B cell (primary cell): ENCODE data around the gene MBNL2. TPM values are rescaled to one million over a fixed set of nuclear protein-coding genes. Genes with fewer than 3 reads are reported as not detected.

Experiments
- ATAC-seq: fragments of 200-7000 bp; cut with Tn5 transposase; one replicate; pipeline ENCODE4 v1.10.0; 2021; ENCODE audit warnings: low read depth, mild to moderate bottlenecking, moderate number of reproducible peaks, moderate library complexity
- CTCF ChIA-PET: fragments of 350-600 bp; sonication (Branson Sonifier 250); formaldehyde crosslinking; loops from one replicate; lab custom pipeline; 2021; ENCODE audit warnings: antibody characterized with exemption, inconsistent platforms; lab: Charles Lee
- POLR2A ChIA-PET: fragments of 350-600 bp; sonication (Branson Sonifier 250); formaldehyde crosslinking; loops from one replicate; lab custom pipeline; 2021; ENCODE audit warnings: antibody characterized with exemption; lab: Charles Lee
- DNase-seq: peaks from one replicate; pipeline ENCODE4 v3.0.0; 2013
- H2AFZ ChIP-seq: 2 replicates; pipeline ENCODE4 v1.6.1; 2012; ENCODE audit warnings: mild to moderate bottlenecking, low read depth, low read length; ENCODE audit not compliant: insufficient read depth, poor library complexity, severe bottlenecking
- H3K27ac ChIP-seq, 2 donors: 1 replicate in 1 of 2; 2 replicates in 1 of 2; pipeline ENCODE4 v1.5.1; 2012 to 2013; ENCODE audit warnings: low read length in 2 of 2, mild to moderate bottlenecking in 2 of 2, moderate library complexity in 1 of 2
- H3K27me3 ChIP-seq, 4 experiments: fragments of 200-600 bp in 1 of 4; sonication (generic) in 1 of 4; replicated peaks in 1 of 4; 1 replicate in 2 of 4; 2 replicates in 2 of 4; pipeline versions ENCODE4 v1.6.1 to v1.7.0; 2013 to 2016; ENCODE audit warnings: low read length in 3 of 4, mild to moderate bottlenecking in 2 of 4, mixed read lengths in 1 of 4, moderate library complexity in 1 of 4; ENCODE audit not compliant: insufficient read depth in 4 of 4, control insufficient read depth in 3 of 4; ENCODE audit errors: control extremely low read depth in 1 of 4
- H3K36me3 ChIP-seq, 2 experiments: replicated peaks in 1 of 2; 1 replicate in 1 of 2; 2 replicates in 1 of 2; pipeline versions ENCODE4 v1.6.1 to v1.7.1; 2013; ENCODE audit warnings: low read length in 1 of 2; ENCODE audit not compliant: insufficient read depth in 2 of 2, control insufficient read depth in 1 of 2; ENCODE audit errors: control extremely low read depth in 1 of 2, extremely low read depth in 1 of 2
- H3K4me1 ChIP-seq, 2 donors: fragments of 200-600 bp in 1 of 2; sonication (generic) in 1 of 2; 1 replicate in 1 of 2; 2 replicates in 1 of 2; pipeline versions ENCODE4 v1.5.1 to v1.6.1; 2013 to 2017; ENCODE audit warnings: low read length in 2 of 2; ENCODE audit not compliant: control insufficient read depth in 2 of 2, insufficient read depth in 2 of 2
- H3K4me2 ChIP-seq: replicated peaks from 2 replicates; pipeline ENCODE3; 2012; ENCODE audit warnings: mild to moderate bottlenecking, low read depth, low read length; ENCODE audit not compliant: poor library complexity, severe bottlenecking
- H3K4me3 ChIP-seq, 5 experiments: fragments of 200-600 bp in 1 of 5; sonication (generic) in 1 of 5; 1 replicate in 3 of 5; 2 replicates in 2 of 5; pipeline versions ENCODE4 v1.5.1 to v1.7.0; 2011 to 2016; ENCODE audit warnings: low read length in 4 of 5, mild to moderate bottlenecking in 4 of 5, low read depth in 2 of 5, control low read depth in 1 of 5, moderate library complexity in 1 of 5; ENCODE audit not compliant: insufficient read depth in 1 of 5; ENCODE audit errors: control extremely low read depth in 1 of 5, extremely low read depth in 1 of 5
- H3K79me2 ChIP-seq: fragments of 200-600 bp; sonication (generic); one replicate; pipeline ENCODE4 v1.6.0; 2016; ENCODE audit warnings: low read length; ENCODE audit not compliant: control insufficient read depth, insufficient read depth
- H3K9ac ChIP-seq: fragments of 200-600 bp; sonication (generic); 2 replicates; pipeline ENCODE4 v1.6.1; 2017; ENCODE audit warnings: mild to moderate bottlenecking, low read length, moderate library complexity
- H3K9me3 ChIP-seq, 3 donors: one replicate each; pipeline versions ENCODE4 v1.6.1 to v1.7.1; 2013; ENCODE audit warnings: low read length in 2 of 3; ENCODE audit not compliant: control insufficient read depth in 2 of 3, insufficient read depth in 1 of 3; ENCODE audit errors: control extremely low read depth in 1 of 3
- H4K20me1 ChIP-seq: 2 replicates; pipeline ENCODE4 v1.6.0; 2012; ENCODE audit warnings: mild to moderate bottlenecking, low read length; ENCODE audit not compliant: insufficient read depth, control insufficient read depth, poor library complexity, severe bottlenecking
- H3K27ac Mint-ChIP-seq: one replicate; pipeline ENCODE4 v1.8.0; 2021; ENCODE audit warnings: mixed read lengths
- H3K27me3 Mint-ChIP-seq: one replicate; pipeline ENCODE4 v1.8.0; 2021; ENCODE audit warnings: mixed read lengths
- H3K4me1 Mint-ChIP-seq: one replicate; pipeline ENCODE4 v1.8.0; 2021; ENCODE audit warnings: mixed read lengths
- H3K4me3 Mint-ChIP-seq: one replicate; pipeline ENCODE4 v1.8.0; 2021; ENCODE audit warnings: mixed read lengths
- H3K9me3 Mint-ChIP-seq: one replicate; pipeline ENCODE4 v1.8.0; 2022; ENCODE audit warnings: mixed read lengths; ENCODE audit not compliant: insufficient read depth
- CTCF ChIP-seq: fragments of 200-600 bp; IDR thresholded peaks from one replicate; pipeline ENCODE4 v1.8.0; 2022; ENCODE audit warnings: antibody characterized with exemption, mild to moderate bottlenecking
- EZH2 ChIP-seq: IDR thresholded peaks from 2 replicates; pipeline ENCODE4 v1.6.1; 2012; ENCODE audit warnings: borderline replicate concordance, low read depth, mild to moderate bottlenecking, moderate library complexity, low read length; ENCODE audit not compliant: insufficient read depth, poor library complexity, severe bottlenecking
- WGBS: methylation state at CpG from one replicate; pipeline ENCODE4 v1.1.5; 2013; ENCODE audit warnings: missing lambda C conversion rate; ENCODE audit not compliant: insufficient coverage; 5-methylcytosine and 5-hydroxymethylcytosine counted together
- intact Hi-C: fragments of 100-400 bp; cut with micrococcal nuclease; formaldehyde crosslinking; loops from one replicate; pipeline ENCODE4 v1.10.0; 2022
- polyA plus RNA-seq: library from polyadenylated mRNA; depleted of rRNA; stranded (reverse); fragments of >200 nt; gene quantifications from 2 replicates; pipeline ENCODE4 v1.2.3, GENCODE V29; 2012
- total RNA-seq, 2 donors: library from RNA; stranded (reverse); fragments of 120-200 nt in 1 of 2; gene quantifications; 1 replicate in 1 of 2; 2 replicates in 1 of 2; pipeline versions ENCODE4 v1.2.3 to v1.2.4, GENCODE V29; 2013 to 2022

Gene MBNL2
- total and polyA plus RNA-seq, 2 donors (not counting 1 experiment from before 2014, with no cell fraction given), result 6.9 to 50.1 TPM

DNA sequence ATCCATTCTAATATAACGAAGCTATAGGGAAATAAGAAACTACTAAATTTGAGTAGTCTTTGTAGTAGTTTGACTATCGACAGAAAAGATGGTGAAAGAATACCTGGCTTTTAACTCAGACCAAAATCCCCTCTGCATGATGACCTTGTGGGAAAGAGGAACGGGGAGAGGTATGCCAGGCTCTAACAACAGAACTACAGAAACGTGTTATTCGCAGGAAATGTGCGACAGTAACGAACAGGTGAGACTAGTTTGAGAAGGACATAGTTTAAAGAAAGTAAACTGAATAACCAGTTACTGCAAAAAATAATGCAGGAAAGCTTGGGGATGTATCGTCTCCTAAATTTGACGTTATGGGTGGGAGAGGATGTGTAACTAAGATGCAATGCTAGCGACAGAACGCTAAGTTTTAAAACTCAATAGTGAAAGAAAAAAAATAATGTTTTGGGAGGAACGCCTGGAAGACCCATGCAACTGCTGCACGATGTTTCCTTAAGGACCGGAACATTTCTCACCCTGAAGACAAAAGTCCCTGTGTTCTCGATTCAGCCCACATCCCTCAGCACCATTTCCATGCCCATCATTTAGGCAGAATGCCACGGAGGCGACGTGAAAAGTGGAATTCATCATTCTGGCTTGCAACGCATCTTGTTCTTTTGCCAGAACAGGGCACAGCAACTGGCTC, 210.2 kb downstream of the MBNL2 start:
- under 1% methylated on average over 11 of the region's 19 CpGs for WGBS
- no peaks in the 10 kb centered on the region for H3K36me3 ChIP-seq
- POLR2A ChIA-PET, result interaction anchor here (0.5 to 1.1 kb wide), 2 partner anchors 15 to 1756 kb away, joined by 3 read pairs; partner anchors contain the start of gene DNAJC3

More for the DNA sequence above, 210.2 kb downstream of the MBNL2 start:
- TF ChIP-seq EZH2 (no peak), CTCF (no peak)
- H3K9ac ChIP-seq, result peak overlapping the region; percentile 100
- H3K4me3 ChIP-seq, result peak overlapping the region; percentile 73 to 100 (median 94)
- H3K79me2 ChIP-seq, result peaks cover 21% of the 10 kb centered on the region
- H3K4me3 Mint-ChIP-seq, result peak overlapping the region; percentile 99
- no peaks in the 10 kb centered on the region for H3K9me3 Mint-ChIP-seq
- no peaks in the 10 kb centered on the region for H3K9me3 ChIP-seq
- H4K20me1 ChIP-seq, result no peaks in the 10 kb centered on the region
- H3K27me3 ChIP-seq, result no peaks in the 10 kb centered on the region
- no peaks in the 10 kb centered on the region for H3K27me3 Mint-ChIP-seq
- H3K4me1 Mint-ChIP-seq, result peaks cover 28% of the 10 kb centered on the region
- H3K4me1 ChIP-seq, result peaks cover 9 to 11% of the 10 kb centered on the region in 2 donors
- peak overlapping the region; percentile 96 for H2AFZ ChIP-seq
- DNase-seq (peak; percentile 41), ATAC-seq (no peak)
- peak overlapping the region; percentile 93 to 100 for H3K27ac ChIP-seq
- peak overlapping the region; percentile 100 for H3K4me2 ChIP-seq
- H3K27ac Mint-ChIP-seq, result peak overlapping the region; percentile 99
- CTCF ChIA-PET, result interaction anchor here (0.9 kb wide), 2 partner anchors 24 to 73 kb away, joined by 3 to 4 read pairs; no protein-coding TSS in a partner anchor
- intact Hi-C loops, result loop anchor here (2.0 to 10.0 kb wide), 6 partner anchors 210 to 1770 kb away; partner anchors contain the start of genes DNAJC3, MBNL2 and UBAC2
